Measurements from ENCODE around the gene PRKAA2. TPM values are rescaled to one million over a fixed set of nuclear protein-coding genes. Genes with fewer than 3 reads are reported as not detected.

The PRKAA2 gene
- total RNA-seq, 1 donor from 2014 or later: 6.5 TPM

- Histone ChIP-seq H3K27me3 (ENCODE audit: control insufficient read depth, insufficient read depth, low read length) (no peaks in the 10 kb centered on the region), H3K36me3 (ENCODE audit: control insufficient read depth, insufficient read depth, low read length) (no peaks in the 10 kb centered on the region), H3K4me3 (ENCODE audit: low read depth, low read length) (no peak overlapping the region)
- TF ChIP-seq CTCF (IDR thresholded peaks at IDR 0.05; ENCODE audit: insufficient read depth, low read length, poor library complexity, severe bottlenecking): no peak
- peak; percentile 91 for DNase-seq (ENCODE audit: low read depth)
Observed at GRCh38 chr1:56688522-56689026, 43.5 kb downstream of the PRKAA2 start.

GRCh38 chr1:56696663-56697062 is 51.5 kb downstream of the PRKAA2 start:
- Histone ChIP-seq H3K4me3 (ENCODE audit: low read depth, low read length) (no peak overlapping the region), H3K27me3 (ENCODE audit: control insufficient read depth, insufficient read depth, low read length) (no peaks in the 10 kb centered on the region), H3K36me3 (ENCODE audit: control insufficient read depth, insufficient read depth, low read length) (no peaks in the 10 kb centered on the region)
- TF ChIP-seq CTCF (IDR thresholded peaks at IDR 0.05; ENCODE audit: insufficient read depth, low read length, poor library complexity, severe bottlenecking): no peak
- no peak for DNase-seq (ENCODE audit: low read depth)

GRCh38 chr1:56703747-56704146 is 58.6 kb downstream of the PRKAA2 start:
- Histone ChIP-seq H3K36me3 (ENCODE audit: control insufficient read depth, insufficient read depth, low read length) (no peaks in the 10 kb centered on the region), H3K27me3 (ENCODE audit: control insufficient read depth, insufficient read depth, low read length) (no peaks in the 10 kb centered on the region), H3K4me3 (ENCODE audit: low read depth, low read length) (no peak overlapping the region)
- no peak for DNase-seq (ENCODE audit: low read depth)
- TF ChIP-seq CTCF (IDR thresholded peaks at IDR 0.05; ENCODE audit: insufficient read depth, low read length, poor library complexity, severe bottlenecking): no peak

GRCh38 chr1:56707379-56707778 is 62.3 kb downstream of the PRKAA2 start:
- H3K36me3 ChIP-seq (ENCODE audit: control insufficient read depth, insufficient read depth, low read length): no peaks in the 10 kb centered on the region
- DNase-seq (ENCODE audit: low read depth): no peak
- no peak overlapping the region for H3K4me3 ChIP-seq (ENCODE audit: low read depth, low read length)
- no peak for TF ChIP-seq CTCF (IDR thresholded peaks at IDR 0.05; ENCODE audit: insufficient read depth, low read length, poor library complexity, severe bottlenecking)
- H3K27me3 ChIP-seq (ENCODE audit: control insufficient read depth, insufficient read depth, low read length): no peaks in the 10 kb centered on the region

- no peak for DNase-seq (ENCODE audit: low read depth)
- peak; percentile 46 for TF ChIP-seq CTCF (IDR thresholded peaks at IDR 0.05; ENCODE audit: insufficient read depth, low read length, poor library complexity, severe bottlenecking)
Observed at GRCh38 chr1:56709269-56709880, 64.3 kb downstream of the PRKAA2 start.

GRCh38 chr1:56709995-56710394 is 64.9 kb downstream of the PRKAA2 start:
- DNase-seq (ENCODE audit: low read depth): no peak
- TF ChIP-seq CTCF (IDR thresholded peaks at IDR 0.05; ENCODE audit: insufficient read depth, low read length, poor library complexity, severe bottlenecking): no peak
- no peaks in the 10 kb centered on the region for H3K27me3 ChIP-seq (ENCODE audit: control insufficient read depth, insufficient read depth, low read length)
- H3K4me3 ChIP-seq (ENCODE audit: low read depth, low read length): no peak overlapping the region
- H3K36me3 ChIP-seq (ENCODE audit: control insufficient read depth, insufficient read depth, low read length): no peaks in the 10 kb centered on the region

More at GRCh38 chr1:56709269-56709880, 64.3 kb downstream of the PRKAA2 start:
- no peak overlapping the region for H3K4me3 ChIP-seq (ENCODE audit: low read depth, low read length)
- H3K27me3 ChIP-seq (ENCODE audit: control insufficient read depth, insufficient read depth, low read length): no peaks in the 10 kb centered on the region
- H3K36me3 ChIP-seq (ENCODE audit: control insufficient read depth, insufficient read depth, low read length): no peaks in the 10 kb centered on the region

Data from kidney epithelial cell (primary cell).